Measurements from ENCODE around the gene CXCL8. TPM values are rescaled to one million over a fixed set of nuclear protein-coding genes. Genes with fewer than 3 reads are reported as not detected.

Gene CXCL8
- total RNA-seq, 1 donor from 2014 or later = not detected

GRCh38 chr4:73729534-73730165 is 10.7 kb upstream of the CXCL8 start:
- H3K27me3 ChIP-seq = no peaks in the 10 kb centered on the region
- H3K4me2 ChIP-seq = no peak overlapping the region
- Mint-ChIP-seq H3K27me3 (ENCODE audit: insufficient read depth, low read depth) (peaks cover 2% of the 10 kb centered on the region), H3K27ac (no peak overlapping the region), H3K4me3 (no peak overlapping the region), H3K36me3 (no peaks in the 10 kb centered on the region), H3K4me1 (no peaks in the 10 kb centered on the region), H3K9me3 (no peaks in the 10 kb centered on the region)
- no peaks in the 10 kb centered on the region for H3K9me3 ChIP-seq (ENCODE audit: low read depth)
- no peak overlapping the region for H2AFZ ChIP-seq (replicated peaks)
- no peaks in the 10 kb centered on the region for H3F3A ChIP-seq (ENCODE audit: low read depth)
- H3K27ac ChIP-seq = no peak overlapping the region
- peak; percentile 66 for DNase-seq (ENCODE audit: low spot score)
- no peaks in the 10 kb centered on the region for H3K4me1 ChIP-seq
- no peak overlapping the region for H3K9ac ChIP-seq
- H3K36me3 ChIP-seq = no peaks in the 10 kb centered on the region
- H3K79me2 ChIP-seq (ENCODE audit: low read depth) = no peaks in the 10 kb centered on the region
- TF ChIP-seq EZH2phosphoT487 (IDR thresholded peaks at IDR 0.05) (no peak), CTCF (IDR thresholded peaks at IDR 0.05) (peak; percentile 79)
- H3K4me3 ChIP-seq = no peak overlapping the region
- no peaks in the 10 kb centered on the region for H4K20me1 ChIP-seq (ENCODE audit: low read depth)

- Histone ChIP-seq H3K4me1 (no peaks in the 10 kb centered on the region), H3K4me3 (no peak overlapping the region), H3K36me3 (no peaks in the 10 kb centered on the region), H4K20me1 (ENCODE audit: low read depth) (no peaks in the 10 kb centered on the region), H2AFZ (replicated peaks) (no peak overlapping the region), H3K9ac (no peak overlapping the region), H3K9me3 (ENCODE audit: low read depth) (no peaks in the 10 kb centered on the region), H3F3A (ENCODE audit: low read depth) (no peaks in the 10 kb centered on the region), H3K27me3 (no peaks in the 10 kb centered on the region), H3K27ac (no peak overlapping the region), H3K79me2 (ENCODE audit: low read depth) (no peaks in the 10 kb centered on the region), H3K4me2 (no peak overlapping the region)
- TF ChIP-seq EZH2phosphoT487 (IDR thresholded peaks at IDR 0.05) = no peak
- TF ChIP-seq EZH2 (IDR thresholded peaks at IDR 0.05) = no peak
- no peak for TF ChIP-seq CTCF (IDR thresholded peaks at IDR 0.05)
- Mint-ChIP-seq H3K27me3 (ENCODE audit: insufficient read depth, low read depth) (peaks cover 2% of the 10 kb centered on the region), H3K27ac (no peak overlapping the region), H3K4me1 (no peaks in the 10 kb centered on the region), H3K9me3 (no peaks in the 10 kb centered on the region), H3K36me3 (no peaks in the 10 kb centered on the region), H3K4me3 (no peak overlapping the region)
- DNase-seq (ENCODE audit: low spot score) = no peak
These were observed 10.1 kb upstream of the CXCL8 start for GRCh38 chr4:73730292-73730691.

GRCh38 chr4:73730867-73731266 is 9.5 kb upstream of the CXCL8 start:
- no peaks in the 10 kb centered on the region for H3K27me3 ChIP-seq
- H3F3A ChIP-seq (ENCODE audit: low read depth) = no peaks in the 10 kb centered on the region
- H3K4me2 ChIP-seq = no peak overlapping the region
- Mint-ChIP-seq H3K4me3 (no peak overlapping the region), H3K36me3 (no peaks in the 10 kb centered on the region), H3K27me3 (ENCODE audit: insufficient read depth, low read depth) (peaks cover 2% of the 10 kb centered on the region), H3K4me1 (no peaks in the 10 kb centered on the region), H3K27ac (no peak overlapping the region), H3K9me3 (no peaks in the 10 kb centered on the region)
- no peaks in the 10 kb centered on the region for H3K36me3 ChIP-seq
- H3K9me3 ChIP-seq (ENCODE audit: low read depth) = no peaks in the 10 kb centered on the region
- H3K4me3 ChIP-seq = no peak overlapping the region
- no peak overlapping the region for H3K27ac ChIP-seq
- no peak overlapping the region for H2AFZ ChIP-seq (replicated peaks)
- no peak overlapping the region for H3K9ac ChIP-seq
- H4K20me1 ChIP-seq (ENCODE audit: low read depth) = no peaks in the 10 kb centered on the region
- H3K79me2 ChIP-seq (ENCODE audit: low read depth) = no peaks in the 10 kb centered on the region
- no peak for DNase-seq (ENCODE audit: low spot score)
- no peaks in the 10 kb centered on the region for H3K4me1 ChIP-seq
- no peak for TF ChIP-seq EZH2 (IDR thresholded peaks at IDR 0.05)
- no peak for TF ChIP-seq EZH2phosphoT487 (IDR thresholded peaks at IDR 0.05)
- TF ChIP-seq CTCF (IDR thresholded peaks at IDR 0.05) = no peak

All from neural progenitor cell (in vitro differentiated cells).